H1 (cell line): ENCODE results near the gene EIF2S1. TPM values are rescaled to one million over a fixed set of nuclear protein-coding genes. Genes with fewer than 3 reads are reported as not detected.

Source experiments
- CTCF ChIA-PET: fragments of 300-600 bp; sonication (Branson Sonifier 250); formaldehyde crosslinking; loops from one replicate; lab custom pipeline; 2021; ENCODE audit not compliant: partially characterized antibody; lab: Charles Lee
- POLR2A ChIA-PET: fragments of 300-600 bp; sonication (Branson Sonifier 250); formaldehyde crosslinking; loops from one replicate; lab custom pipeline; 2021; ENCODE audit warnings: inconsistent platforms; ENCODE audit not compliant: partially characterized antibody; lab: Charles Lee
- DNase-seq, 2 experiments: peaks; one replicate each; pipeline versions ENCODE4 v3.0.0 to v3.0.0-alpha.2; 2010 to 2022; ENCODE audit warnings: low spot score in 2 of 2, low read depth in 1 of 2, mixed read lengths in 1 of 2
- FAIRE-seq: peaks from 2 replicates; lab custom pipeline; 2011; peaks lifted over from hg19 to GRCh38; lab: Jason Lieb, UNC
- H2AFZ ChIP-seq: 2 replicates; pipeline ENCODE4 v1.8.1; 2012; ENCODE audit warnings: low read length, inconsistent platforms
- H2AK5ac ChIP-seq: 2 replicates; pipeline ENCODE4 v1.6.1; 2013; ENCODE audit warnings: low read depth, low read length
- H2BK120ac ChIP-seq: replicated peaks from 2 replicates; pipeline ENCODE3; 2013; ENCODE audit warnings: low read depth, low read length, inconsistent platforms
- H2BK12ac ChIP-seq: 2 replicates; pipeline ENCODE4 v1.6.1; 2013; ENCODE audit warnings: low read depth, low read length
- H2BK15ac ChIP-seq: 2 replicates; pipeline ENCODE4 v1.6.1; 2013; ENCODE audit warnings: low read length
- H2BK20ac ChIP-seq: 2 replicates; pipeline ENCODE4 v1.6.1; 2013; ENCODE audit warnings: low read length
- H2BK5ac ChIP-seq: 2 replicates; pipeline ENCODE4 v1.6.1; 2013; ENCODE audit warnings: low read depth, low read length
- H3K14ac ChIP-seq: 2 replicates; pipeline ENCODE4 v1.6.1; 2013; ENCODE audit warnings: inconsistent platforms; ENCODE audit not compliant: insufficient read length
- H3K18ac ChIP-seq: 2 replicates; pipeline ENCODE4 v1.6.1; 2013; ENCODE audit warnings: low read length; ENCODE audit errors: extremely low read depth
- H3K23ac ChIP-seq: 2 replicates; pipeline ENCODE4 v1.6.1; 2013; ENCODE audit warnings: inconsistent platforms; ENCODE audit not compliant: insufficient read length
- H3K23me2 ChIP-seq: 2 replicates; pipeline ENCODE4 v1.6.1; 2013; ENCODE audit warnings: low read depth, low read length
- H3K27ac ChIP-seq: 2 replicates; pipeline ENCODE4 v1.6.1; 2011; ENCODE audit warnings: low read depth, low read length, inconsistent platforms
- H3K27me3 ChIP-seq, 4 experiments: replicated peaks in 1 of 4; 1 replicate in 1 of 4; 2 replicates in 3 of 4; pipeline versions ENCODE4 v1.6.1 to v1.8.1; 2011 to 2013; ENCODE audit warnings: low read length in 3 of 4, mild to moderate bottlenecking in 3 of 4, inconsistent platforms in 2 of 4, mixed read lengths in 2 of 4, moderate library complexity in 1 of 4; ENCODE audit not compliant: control insufficient read depth in 3 of 4, insufficient read depth in 3 of 4; ENCODE audit errors: extremely low read depth in 1 of 4
- H3K36me3 ChIP-seq, 4 experiments: 2 replicates each; pipeline versions ENCODE4 v1.6.1 to v1.8.1; 2011 to 2013; ENCODE audit warnings: mild to moderate bottlenecking in 4 of 4, low read length in 3 of 4, moderate library complexity in 2 of 4, control low read depth in 1 of 4, inconsistent platforms in 1 of 4; ENCODE audit not compliant: insufficient read depth in 4 of 4, control insufficient read depth in 2 of 4
- H3K4ac ChIP-seq: replicated peaks from 2 replicates; pipeline ENCODE3; 2013; ENCODE audit warnings: low read length, low read depth, mixed read lengths, inconsistent platforms; ENCODE audit not compliant: insufficient read length
- H3K4me1 ChIP-seq, 4 experiments: replicated peaks in 1 of 4; 1 replicate in 1 of 4; 2 replicates in 3 of 4; pipeline versions ENCODE4 v1.6.1 to v1.8.1; 2011 to 2013; ENCODE audit warnings: low read length in 3 of 4, inconsistent platforms in 2 of 4, mixed read lengths in 1 of 4; ENCODE audit not compliant: insufficient read depth in 4 of 4, control insufficient read depth in 3 of 4
- H3K4me2 ChIP-seq, 2 experiments: 2 replicates each; pipeline versions ENCODE4 v1.6.1 to v1.8.1; 2011 to 2013; ENCODE audit warnings: low read depth in 2 of 2, low read length in 2 of 2, control low read depth in 1 of 2, inconsistent platforms in 1 of 2, mild to moderate bottlenecking in 1 of 2; ENCODE audit not compliant: insufficient read depth in 1 of 2
- H3K4me3 ChIP-seq, 4 experiments: fragments of 200-600, 300-600 bp in 1 of 4; sonication (generic), shearing (Covaris generic), sonication (Bioruptor Twin) in 1 of 4; 2 replicates each; pipeline versions ENCODE4 v1.5.1 to v1.8.1; 2011 to 2016; ENCODE audit warnings: low read length in 4 of 4, low read depth in 3 of 4, control low read depth in 2 of 4, inconsistent platforms in 2 of 4, mild to moderate bottlenecking in 2 of 4, mixed read lengths in 1 of 4, moderate library complexity in 1 of 4; ENCODE audit not compliant: insufficient read depth in 2 of 4; ENCODE audit errors: extremely low read depth in 1 of 4
- H3K56ac ChIP-seq: replicated peaks from 2 replicates; pipeline ENCODE3; 2013; ENCODE audit warnings: low read depth, mild to moderate bottlenecking, mixed read lengths, low read length, inconsistent platforms; ENCODE audit not compliant: insufficient read length
- H3K79me1 ChIP-seq: 2 replicates; pipeline ENCODE4 v1.6.1; 2013; ENCODE audit warnings: low read depth, low read length, control low read depth
- H3K79me2 ChIP-seq, 2 experiments: 2 replicates each; pipeline versions ENCODE4 v1.6.1 to v1.8.1; 2012 to 2013; ENCODE audit warnings: low read length in 2 of 2, mild to moderate bottlenecking in 2 of 2, inconsistent platforms in 1 of 2; ENCODE audit not compliant: insufficient read depth in 2 of 2, control insufficient read depth in 1 of 2
- H3K9ac ChIP-seq, 4 experiments: replicated peaks in 1 of 4; 1 replicate in 1 of 4; 2 replicates in 3 of 4; pipeline versions ENCODE4 v1.6.1 to v1.8.1; 2011 to 2013; ENCODE audit warnings: low read depth in 3 of 4, low read length in 3 of 4, control low read depth in 2 of 4, mild to moderate bottlenecking in 2 of 4, moderate library complexity in 2 of 4, inconsistent platforms in 1 of 4; ENCODE audit errors: extremely low read depth in 1 of 4
- H3K9me3 ChIP-seq, 2 experiments: 2 replicates each; pipeline versions ENCODE4 v1.6.1 to v1.8.1; 2012 to 2013; ENCODE audit warnings: mild to moderate bottlenecking in 2 of 2, moderate library complexity in 2 of 2, control low read depth in 1 of 2, inconsistent platforms in 1 of 2, low read depth in 1 of 2, low read length in 1 of 2, mixed read lengths in 1 of 2; ENCODE audit not compliant: insufficient read depth in 2 of 2
- H4K20me1 ChIP-seq, 2 experiments: replicated peaks in 1 of 2; 2 replicates each; pipeline versions ENCODE3 to v1.8.1; 2011 to 2013; ENCODE audit warnings: inconsistent platforms in 2 of 2, low read length in 2 of 2, mild to moderate bottlenecking in 1 of 2; ENCODE audit not compliant: insufficient read depth in 2 of 2, control insufficient read depth in 1 of 2
- H4K5ac ChIP-seq: 2 replicates; pipeline ENCODE4 v1.6.1; 2013; ENCODE audit warnings: low read length, low read depth, mixed read lengths, inconsistent platforms; ENCODE audit not compliant: insufficient read length
- H4K8ac ChIP-seq: 2 replicates; pipeline ENCODE4 v1.8.0; 2013; ENCODE audit warnings: mild to moderate bottlenecking, moderate library complexity, low read length, inconsistent platforms; ENCODE audit not compliant: insufficient read depth; ENCODE audit errors: extremely low read depth
- H4K91ac ChIP-seq: replicated peaks from 2 replicates; pipeline ENCODE3; 2013; ENCODE audit warnings: low read length, mixed read lengths, inconsistent platforms; ENCODE audit not compliant: insufficient read length
- BACH1 ChIP-seq: IDR thresholded peaks from 2 replicates; pipeline ENCODE4 v1.6.1; 2012; ENCODE audit warnings: low read length, improper control_type of control experiment
- EP300 ChIP-seq, 2 experiments: IDR thresholded peaks; 1 replicate in 1 of 2; 2 replicates in 1 of 2; pipeline ENCODE4 v1.6.1; 2011 to 2012; ENCODE audit warnings: low read depth in 2 of 2, low read length in 2 of 2, mild to moderate bottlenecking in 2 of 2, borderline replicate concordance in 1 of 2, inconsistent platforms in 1 of 2, moderate library complexity in 1 of 2
- HDAC2 ChIP-seq, 2 experiments: fragments of 300-600 bp in 1 of 2; sonication (generic) in 1 of 2; IDR thresholded peaks; 2 replicates each; pipeline ENCODE4 v1.6.1; 2011 to 2012; ENCODE audit warnings: low read depth in 2 of 2, low read length in 2 of 2, mild to moderate bottlenecking in 2 of 2, moderate library complexity in 2 of 2, borderline replicate concordance in 1 of 2, inconsistent platforms in 1 of 2
- HDAC6 ChIP-seq: IDR thresholded peaks from one replicate; pipeline ENCODE4 v1.7.1; 2012; ENCODE audit warnings: low read depth, mild to moderate bottlenecking, inconsistent platforms, low read length, moderate library complexity
- KDM1A ChIP-seq: fragments of 200-600, 300-600 bp; sonication (generic); IDR thresholded peaks from 2 replicates; pipeline ENCODE4 v1.7.1; 2016; ENCODE audit warnings: mild to moderate bottlenecking, low read length, borderline replicate concordance
- MAFK ChIP-seq: IDR thresholded peaks from 2 replicates; pipeline ENCODE4 v1.6.1; 2012; ENCODE audit warnings: low read depth, mild to moderate bottlenecking, improper control_type of control experiment, low read length
- PHF8 ChIP-seq: fragments of 200-600 bp; sonication (generic); conservative IDR thresholded peaks from 2 replicates; pipeline ENCODE4 v1.7.1; 2012; ENCODE audit warnings: low read depth, mild to moderate bottlenecking, inconsistent platforms, low read length, moderate library complexity
- SIX5 ChIP-seq: IDR thresholded peaks from 2 replicates; pipeline ENCODE4 v1.6.1; 2011; ENCODE audit warnings: mild to moderate bottlenecking, low read depth, low read length
- SP1 ChIP-seq: IDR thresholded peaks from 2 replicates; pipeline ENCODE4 v1.6.1; 2011; ENCODE audit warnings: low read depth, low read length
- SRF ChIP-seq: IDR thresholded peaks from 2 replicates; pipeline ENCODE4 v1.6.1; 2011; ENCODE audit warnings: mild to moderate bottlenecking, low read depth, low read length, moderate library complexity
- TCF12 ChIP-seq: IDR thresholded peaks from 2 replicates; pipeline ENCODE4 v1.6.1; 2011; ENCODE audit warnings: low read depth, mild to moderate bottlenecking, low read length
- YY1 ChIP-seq: IDR thresholded peaks from 2 replicates; pipeline ENCODE4 v1.6.1; 2011; ENCODE audit warnings: low read depth, mild to moderate bottlenecking, low read length
- WGBS, 2 experiments: shearing (Covaris generic) in 1 of 2; methylation state at CpG; one replicate each; pipeline versions ENCODE4 v1.1.6 to v1.1.7; 2013 to 2015; ENCODE audit warnings: low lambda C conversion rate in 2 of 2, mixed read lengths in 2 of 2, inconsistent platforms in 1 of 2, low coverage in 1 of 2, missing lambda C conversion rate in 1 of 2; ENCODE audit not compliant: insufficient replicate concordance in 2 of 2, insufficient coverage in 1 of 2, insufficient read length in 1 of 2; ENCODE audit errors: extremely low coverage in 1 of 2, missing lambda C conversion rate in 1 of 2; 5-methylcytosine and 5-hydroxymethylcytosine counted together
- polyA plus RNA-seq, 7 experiments: library from polyadenylated mRNA; depleted of rRNA in 3 of 7; stranded (reverse) in 5 of 7; unstranded in 2 of 7; fragments of >200 nt in 5 of 7; fragments of 200-250 nt in 2 of 7; gene quantifications; 1 replicate in 5 of 7; 2 replicates in 1 of 7; 4 replicates in 1 of 7; pipeline versions ENCODE4 v1.2.1 to v1.2.3, GENCODE V29; 2011 to 2013; ENCODE audit warnings: missing spikeins in 2 of 7, mixed read lengths in 2 of 7
- total RNA-seq: library from RNA; stranded (reverse); fragmentation: NEBNext Ultra II Directional; extraction: Animal tissue kit (Norgen Biotek cat#: 25700); gene quantifications from 2 replicates; pipeline ENCODE4 v1.2.1, GENCODE V29; 2021
- TF ChIP-seq, protein P1 (sequence below): IDR thresholded peaks from 2 replicates; pipeline ENCODE4 v1.6.1; 2012; ENCODE audit warnings: inconsistent platforms
- TF ChIP-seq, protein P2 (sequence below): IDR thresholded peaks from 2 replicates; pipeline ENCODE4 v1.6.1; 2011; ENCODE audit warnings: low read length, improper control_type of control experiment

The EIF2S1 gene
- total and polyA plus RNA-seq, 2 of the 8 experiments (the other 6 are each of a cell fraction or from before 2014, with no cell fraction given), result 35.1 to 146 TPM

DNA sequence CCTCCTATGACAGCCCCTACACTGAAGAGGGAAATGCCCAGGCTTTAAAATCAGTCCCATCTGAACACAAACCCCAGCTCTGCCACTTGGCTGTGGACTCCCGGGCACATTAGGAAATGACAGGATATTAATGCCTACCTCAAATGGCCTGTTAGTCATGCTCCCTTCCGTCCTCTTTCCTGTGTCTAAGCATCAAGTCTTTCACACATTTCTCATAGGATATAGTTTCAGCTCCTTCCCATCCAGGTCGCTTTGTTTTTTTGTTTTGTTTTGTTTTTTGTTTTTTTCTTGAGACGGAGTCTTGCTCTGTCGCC is 35.7 kb downstream of the EIF2S1 start:
- Histone ChIP-seq H3K79me2 (no peaks in the 10 kb centered on the region), H3K9ac (no peak overlapping the region), H3K27ac (no peak overlapping the region), H2AK5ac (no peak overlapping the region), H2BK20ac (no peak overlapping the region), H4K91ac (no peak overlapping the region), H3K4me3 (no peak overlapping the region), H3K23ac (no peak overlapping the region), H4K8ac (no peak overlapping the region), H3K27me3 (no peaks in the 10 kb centered on the region), H3K4me1 (no peaks in the 10 kb centered on the region; a peak in 1 of 7 replicates), H3K36me3 (no peaks in the 10 kb centered on the region), H2BK12ac (no peak overlapping the region), H2BK15ac (no peak overlapping the region), H2BK5ac (no peak overlapping the region), H2AFZ (no peak overlapping the region), H3K14ac (no peak overlapping the region), H3K56ac (no peak overlapping the region), H3K79me1 (no peaks in the 10 kb centered on the region), H3K9me3 (no peaks in the 10 kb centered on the region), H4K5ac (no peak overlapping the region), H3K23me2 (no peaks in the 10 kb centered on the region), H4K20me1 (no peaks in the 10 kb centered on the region), H3K4me2 (no peak overlapping the region), H2BK120ac (no peak overlapping the region), H3K4ac (no peak overlapping the region), H3K18ac (no peak overlapping the region)
- ChIA-PET CTCF (interaction anchor here (1.5 to 1.8 kb wide), 3 partner anchors 11 to 32 kb away, joined by 3 to 6 read pairs (median 4); no protein-coding TSS in a partner anchor), POLR2A (interaction anchor here (0.8 to 1.3 kb wide), 2 partner anchors 10 to 32 kb away, joined by 3 to 4 read pairs; no protein-coding TSS in a partner anchor)
- FAIRE-seq (no peak), DNase-seq (no peak)
- 91% methylated on average over 5 of the region's 5 CpGs; no CpG with 5 or more reads in 1 of the 2 experiments for WGBS, 2 experiments
- TF ChIP-seq EP300 (IDR thresholded peaks at IDR 0.05; ENCODE audit: borderline replicate concordance in 1 of 2, low read depth in 2 of 2, low read length in 2 of 2), result no peak
- no peak for TF ChIP-seq TCF12
- no peak for TF ChIP-seq SIX5
- no peak for TF ChIP-seq BACH1
- TF ChIP-seq, protein P1, sequence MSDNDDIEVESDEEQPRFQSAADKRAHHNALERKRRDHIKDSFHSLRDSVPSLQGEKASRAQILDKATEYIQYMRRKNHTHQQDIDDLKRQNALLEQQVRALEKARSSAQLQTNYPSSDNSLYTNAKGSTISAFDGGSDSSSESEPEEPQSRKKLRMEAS, result no peak
- no peak for TF ChIP-seq YY1
- no peak for TF ChIP-seq SRF
- TF ChIP-seq, protein P2, sequence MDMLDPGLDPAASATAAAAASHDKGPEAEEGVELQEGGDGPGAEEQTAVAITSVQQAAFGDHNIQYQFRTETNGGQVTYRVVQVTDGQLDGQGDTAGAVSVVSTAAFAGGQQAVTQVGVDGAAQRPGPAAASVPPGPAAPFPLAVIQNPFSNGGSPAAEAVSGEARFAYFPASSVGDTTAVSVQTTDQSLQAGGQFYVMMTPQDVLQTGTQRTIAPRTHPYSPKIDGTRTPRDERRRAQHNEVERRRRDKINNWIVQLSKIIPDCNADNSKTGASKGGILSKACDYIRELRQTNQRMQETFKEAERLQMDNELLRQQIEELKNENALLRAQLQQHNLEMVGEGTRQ, result no peak
- no peak for TF ChIP-seq HDAC6
- TF ChIP-seq KDM1A, result no peak
- TF ChIP-seq HDAC2 (IDR thresholded peaks at IDR 0.05; ENCODE audit: borderline replicate concordance in 1 of 2, low read depth in 2 of 2, low read length in 2 of 2), result no peak
- no peak for TF ChIP-seq PHF8
- TF ChIP-seq SP1, result no peak
- TF ChIP-seq MAFK, result no peak
